Measurements from ENCODE around the gene DNASE2. TPM values are rescaled to one million over a fixed set of nuclear protein-coding genes. Genes with fewer than 3 reads are reported as not detected.

The DNASE2 gene, protein sequence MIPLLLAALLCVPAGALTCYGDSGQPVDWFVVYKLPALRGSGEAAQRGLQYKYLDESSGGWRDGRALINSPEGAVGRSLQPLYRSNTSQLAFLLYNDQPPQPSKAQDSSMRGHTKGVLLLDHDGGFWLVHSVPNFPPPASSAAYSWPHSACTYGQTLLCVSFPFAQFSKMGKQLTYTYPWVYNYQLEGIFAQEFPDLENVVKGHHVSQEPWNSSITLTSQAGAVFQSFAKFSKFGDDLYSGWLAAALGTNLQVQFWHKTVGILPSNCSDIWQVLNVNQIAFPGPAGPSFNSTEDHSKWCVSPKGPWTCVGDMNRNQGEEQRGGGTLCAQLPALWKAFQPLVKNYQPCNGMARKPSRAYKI
- 21.3 and 28.6 TPM in 2 replicates for total RNA-seq

DNA sequence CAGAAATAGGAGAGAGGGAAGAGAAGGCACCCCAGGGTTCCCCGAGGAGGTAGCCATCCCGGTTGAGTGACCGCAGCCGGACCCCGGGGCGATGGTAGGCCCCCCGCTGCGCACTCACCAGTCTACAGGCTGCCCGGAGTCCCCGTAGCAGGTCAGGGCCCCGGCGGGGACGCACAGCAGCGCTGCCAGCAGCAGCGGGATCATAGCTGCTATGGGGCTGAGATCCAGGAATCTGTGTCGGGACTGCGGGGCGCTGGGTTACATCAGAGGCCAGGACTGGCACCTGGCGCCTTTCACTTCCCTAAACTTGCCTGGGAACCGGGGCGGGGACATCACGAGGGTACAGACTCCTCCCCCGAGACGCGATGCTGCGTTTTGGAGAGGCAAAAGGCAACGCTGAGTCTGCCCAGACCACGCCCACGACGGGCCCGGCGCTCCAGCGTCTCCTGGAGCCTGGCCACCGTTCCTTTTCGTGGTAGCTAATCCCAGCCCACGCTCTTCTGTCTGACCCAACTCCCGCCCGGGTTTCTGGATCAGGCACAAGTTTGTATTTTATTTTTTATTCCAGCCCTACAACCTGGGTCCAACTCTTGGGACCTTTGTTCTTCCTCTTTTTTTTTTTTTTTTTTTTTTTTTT is at the start of gene DNASE2:
TSS of gene DNASE2 (minus strand) at position 278 of the 637 bp plus-strand sequence. CDS start at position 204, 74 bp downstream.

DNA sequence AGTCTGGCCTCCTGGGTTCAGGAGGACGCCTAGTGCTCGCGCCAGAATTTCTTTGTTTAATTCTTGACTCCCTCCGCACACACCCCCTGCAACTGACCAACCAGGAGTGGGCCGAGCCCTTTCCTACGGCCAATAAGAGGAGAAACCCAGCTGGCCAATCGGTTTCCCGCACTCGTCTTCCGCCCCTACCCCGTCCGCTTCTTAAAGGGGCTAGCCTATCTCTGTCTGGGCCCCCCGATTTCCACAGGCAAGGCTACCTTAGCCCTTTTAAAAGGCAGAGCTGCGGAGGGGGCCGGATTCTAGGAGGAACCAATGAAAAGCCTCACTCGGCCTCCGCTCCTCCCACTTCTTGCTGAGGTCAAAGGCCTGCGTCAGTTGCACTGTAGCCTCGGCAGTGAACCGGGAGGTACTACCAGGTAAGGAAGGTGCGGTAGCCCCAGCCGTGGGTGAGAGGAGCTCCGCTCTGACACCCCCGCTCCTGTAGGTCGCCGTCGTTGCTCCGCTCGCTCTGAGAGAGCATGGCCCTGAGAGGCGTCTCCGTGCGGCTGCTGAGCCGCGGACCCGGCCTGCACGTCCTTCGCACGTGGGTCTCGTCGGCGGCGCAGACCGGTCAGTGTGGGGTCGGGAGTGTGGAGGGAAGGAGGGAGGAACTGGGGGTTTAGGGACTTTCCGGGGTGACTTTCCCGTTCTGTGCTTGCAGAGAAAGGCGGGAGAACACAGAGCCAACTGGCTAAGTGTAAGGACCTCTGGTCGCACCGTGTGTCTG is 9.7 kb upstream of the DNASE2 start, which contains the start of gene GCDH:
TSS of gene GCDH (plus strand) at position 374 of the 766 bp plus-strand sequence. CDS start at position 519, 145 bp downstream.

DNA sequence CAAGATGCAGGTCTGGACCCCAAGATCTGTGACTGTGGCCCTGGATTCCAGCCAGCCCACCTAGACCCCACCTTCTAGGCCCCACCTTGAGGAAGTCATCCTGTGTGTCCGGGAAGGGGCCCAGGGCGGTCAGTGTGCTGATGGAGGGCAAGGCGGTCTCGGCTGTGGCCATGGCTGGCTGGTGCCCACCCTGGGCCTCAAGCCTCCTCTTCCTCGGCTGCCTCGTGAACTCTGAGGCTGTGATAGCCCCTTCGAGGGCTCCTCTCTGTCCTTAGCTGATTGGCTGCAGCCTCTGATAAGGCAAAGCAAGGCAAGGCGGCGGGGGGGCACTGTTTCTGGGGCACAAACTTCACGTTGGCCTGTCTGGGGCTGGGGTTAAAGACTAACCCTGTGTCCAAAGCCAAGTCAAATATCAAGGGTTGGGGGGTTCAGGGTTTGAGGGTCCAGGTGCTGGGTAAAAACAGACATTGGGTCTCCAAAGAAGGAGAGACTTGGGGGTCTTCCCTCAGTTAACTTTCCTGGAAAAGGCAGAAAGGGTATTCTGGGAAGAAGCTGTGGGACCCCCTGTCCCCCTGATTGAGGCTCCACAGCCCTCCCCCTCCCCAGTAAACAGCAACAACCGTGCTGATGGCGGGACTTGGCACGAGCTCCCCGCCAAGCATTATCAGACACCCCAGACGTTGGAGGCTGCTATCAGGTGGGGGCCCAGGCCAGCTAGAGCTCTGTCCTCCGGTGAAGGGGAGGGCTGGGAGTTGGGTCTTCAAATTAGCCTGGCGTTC is 5.9 kb upstream of the DNASE2 start, which contains the start of gene KLF1:
TSS of gene KLF1 (minus strand) at position 233 of the 779 bp plus-strand sequence. CDS start at position 172, 61 bp downstream.

DNA sequence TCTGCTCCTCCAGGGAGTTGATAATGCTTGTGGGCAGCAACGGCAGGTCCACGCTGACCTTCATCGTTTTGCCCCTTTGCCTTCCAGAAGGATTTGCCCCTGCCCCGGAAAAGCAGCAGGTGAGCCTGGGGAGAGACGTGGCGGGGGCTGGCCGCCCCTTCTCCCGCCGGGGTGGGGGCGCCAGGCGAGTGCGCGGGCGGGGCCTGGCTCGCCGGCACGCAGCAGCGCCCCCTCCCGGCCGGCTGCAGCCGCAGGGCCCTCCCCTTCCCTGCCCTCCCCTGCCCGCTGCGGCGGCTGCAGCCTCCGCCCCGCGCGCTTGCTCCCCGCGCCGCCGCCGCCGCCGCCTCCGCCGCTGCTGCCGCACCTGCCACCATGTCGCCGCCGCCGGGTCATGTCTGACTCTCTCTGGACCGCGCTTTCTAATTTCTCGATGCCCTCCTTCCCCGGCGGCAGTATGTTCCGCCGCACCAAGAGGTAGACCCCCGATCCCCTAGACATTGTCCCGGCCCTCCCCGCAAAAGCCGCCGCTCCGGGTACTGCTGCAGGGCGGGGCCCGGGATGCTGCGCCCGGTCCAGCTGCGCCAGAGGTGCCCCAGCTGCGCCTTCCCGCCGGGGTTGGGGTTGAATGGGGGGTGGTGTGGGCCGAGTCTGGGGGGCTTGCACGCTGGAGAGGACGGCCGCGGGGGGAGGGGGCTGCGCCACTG is 42.9 kb downstream of the DNASE2 start, which contains the start of gene MAST1:
TSS of gene MAST1 (plus strand) at position 334 of the 704 bp plus-strand sequence. CDS start at position 392, 58 bp downstream.

DNA sequence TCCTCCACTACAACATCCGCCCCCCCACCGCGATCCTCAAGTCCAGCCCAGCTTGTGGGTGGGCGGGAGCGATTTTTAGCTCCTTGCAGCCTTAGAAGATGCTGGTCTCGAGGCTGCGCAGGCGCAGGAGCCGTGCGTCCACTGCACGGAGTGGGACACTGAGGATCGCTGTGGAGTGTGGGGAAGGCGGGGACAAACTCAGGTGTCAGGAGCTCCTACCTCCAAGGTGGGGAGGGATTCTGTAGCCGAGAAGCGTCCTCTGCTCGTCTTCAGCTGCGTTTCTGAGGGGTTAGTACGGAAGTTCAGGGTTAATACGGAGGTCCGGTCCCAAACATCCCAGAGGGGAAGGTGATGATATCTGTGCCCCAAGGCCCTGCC is 46.7 kb downstream of the DNASE2 start, which contains the start of gene RTBDN:
TSS of gene RTBDN (minus strand) at position 14 of the 378 bp plus-strand sequence. CDS start 4,600 bp downstream, outside the sequence.

Other genes with a start within 250 kb of the DNASE2 start
- 38.1 and 48.3 TPM in 2 replicates for gene MAN2B1, start 214.7 kb downstream of the DNASE2 start, total RNA-seq
- 11.9 and 12.5 TPM in 2 replicates for gene WDR83, start 214.6 kb downstream of the DNASE2 start, total RNA-seq
- 86.8 and 95.9 TPM in 2 replicates for gene DHPS, start 199.6 kb downstream of the DNASE2 start, total RNA-seq
- not detected in 2 replicates for gene GNG14, start 193.5 kb downstream of the DNASE2 start, total RNA-seq
- gene FBXW9, start 184.8 kb downstream of the DNASE2 start, total RNA-seq, result 15.1 and 16.1 TPM in 2 replicates
- 19.3 and 22.4 TPM in 2 replicates for gene TNPO2, start 157.5 kb downstream of the DNASE2 start, total RNA-seq
- 361 and 399 TPM in 2 replicates for gene TRIR, start 146.8 kb downstream of the DNASE2 start, total RNA-seq
- 122 and 149 TPM in 2 replicates for gene GET3, start 144.0 kb downstream of the DNASE2 start, total RNA-seq
- gene BEST2, start 129.7 kb downstream of the DNASE2 start, total RNA-seq, result not detected in 2 replicates
- gene HOOK2, start 105.9 kb downstream of the DNASE2 start, total RNA-seq, result 7.0 and 10.9 TPM in 2 replicates
- 96.3 and 105 TPM in 2 replicates for gene JUNB, start 90.0 kb downstream of the DNASE2 start, total RNA-seq
- 409 and 461 TPM in 2 replicates for gene PRDX2, start 79.6 kb downstream of the DNASE2 start, total RNA-seq
- not detected in 2 replicates for gene THSD8, start 79.4 kb downstream of the DNASE2 start, total RNA-seq
- 57.0 and 62.4 TPM in 2 replicates for gene RNASEH2A, start 74.9 kb downstream of the DNASE2 start, total RNA-seq
- not detected in 2 replicates for gene RTBDN, start 46.9 kb downstream of the DNASE2 start, total RNA-seq
- gene MAST1, start 42.9 kb downstream of the DNASE2 start, total RNA-seq, result 0.17 and 0.89 TPM in 2 replicates
- 0.17 TPM in 1 of 2 replicates, not detected in the other for gene KLF1, start 5.8 kb upstream of the DNASE2 start, total RNA-seq
- 49.1 and 51.1 TPM in 2 replicates for gene GCDH, start 9.7 kb upstream of the DNASE2 start, total RNA-seq
- gene SYCE2, start 37.8 kb upstream of the DNASE2 start, total RNA-seq, result 0.74 and 0.84 TPM in 2 replicates
- 72.5 and 72.7 TPM in 2 replicates for gene FARSA, start 52.3 kb upstream of the DNASE2 start, total RNA-seq
- gene CALR, start 57.2 kb upstream of the DNASE2 start, total RNA-seq, result 1,083 and 1,086 TPM in 2 replicates
- 138 and 145 TPM in 2 replicates for gene RAD23A, start 64.4 kb upstream of the DNASE2 start, total RNA-seq
- 63.0 and 81.9 TPM in 2 replicates for gene GADD45GIP1, start 75.8 kb upstream of the DNASE2 start, total RNA-seq
- not detected in 2 replicates for gene DAND5, start 88.1 kb upstream of the DNASE2 start, total RNA-seq
- gene NFIX, start 114.0 kb upstream of the DNASE2 start, total RNA-seq, result 41.0 and 42.9 TPM in 2 replicates
- gene LYL1, start 221.4 kb upstream of the DNASE2 start, total RNA-seq, result 3.2 and 3.3 TPM in 2 replicates
- 33.6 and 37.0 TPM in 2 replicates for gene TRMT1, start 235.3 kb upstream of the DNASE2 start, total RNA-seq
- gene NACC1, start 236.8 kb upstream of the DNASE2 start, total RNA-seq, result 73.7 and 79.7 TPM in 2 replicates